Measurements from ENCODE around the gene GORASP2.

Gene GORASP2

DNA sequence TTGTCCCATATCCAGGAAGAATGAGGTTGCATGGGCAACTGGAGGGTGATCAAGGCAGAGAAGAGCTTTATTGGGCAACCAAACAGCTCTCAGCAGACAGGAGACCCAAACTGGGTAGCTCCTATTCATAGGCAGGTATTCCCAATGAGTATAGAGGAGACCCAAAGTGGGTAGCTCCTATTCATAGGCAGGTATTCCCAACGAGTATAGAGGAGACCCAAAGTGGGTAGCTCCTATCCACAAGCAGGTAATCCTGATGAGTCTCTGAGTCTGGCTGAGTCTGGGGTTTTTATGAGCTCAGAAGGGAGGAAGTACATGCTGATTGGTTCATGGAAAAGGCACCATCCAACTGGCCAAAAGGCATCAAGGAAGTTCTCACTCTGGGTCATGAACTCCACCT, 5.3 kb upstream of the GORASP2 start:
- DNase-seq (ENCODE audit: low spot score): no peak

- DNase-seq (ENCODE audit: low spot score): no peak
Measured at GRCh38 chr2:170924969-170925368, 4.1 kb upstream of the GORASP2 start.

- no peak for DNase-seq (ENCODE audit: low spot score)
Measured at GRCh38 chr2:170925923-170926322, 3.1 kb upstream of the GORASP2 start.

DNA sequence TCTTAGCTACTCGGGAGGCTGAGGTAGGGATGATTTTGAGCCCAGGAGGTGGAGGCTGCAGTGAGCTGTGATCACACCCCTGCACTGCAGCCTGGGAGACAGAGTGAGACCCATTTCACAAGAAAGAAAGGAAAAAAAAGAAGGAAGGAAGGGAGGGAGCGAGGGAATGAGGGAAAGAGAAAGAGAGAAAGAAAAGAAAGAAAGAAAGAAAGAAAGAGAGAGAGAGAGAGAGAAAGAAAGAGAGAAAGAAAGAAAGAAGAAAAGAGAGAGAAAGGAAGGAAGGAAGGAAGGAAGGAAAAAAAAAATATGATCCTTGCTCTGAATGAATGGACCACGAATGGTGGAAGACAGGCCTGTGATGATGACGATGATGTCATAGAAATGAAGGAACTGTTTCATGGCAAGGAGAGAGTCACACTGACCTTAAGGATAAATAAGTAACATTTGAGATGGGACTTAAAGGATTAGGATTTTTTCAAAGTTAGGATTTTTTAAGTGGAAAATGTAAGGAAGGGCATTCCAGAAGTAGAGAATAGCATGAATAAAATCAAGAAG, 2.2 kb upstream of the GORASP2 start:
- DNase-seq (ENCODE audit: low spot score): no peak

DNA sequence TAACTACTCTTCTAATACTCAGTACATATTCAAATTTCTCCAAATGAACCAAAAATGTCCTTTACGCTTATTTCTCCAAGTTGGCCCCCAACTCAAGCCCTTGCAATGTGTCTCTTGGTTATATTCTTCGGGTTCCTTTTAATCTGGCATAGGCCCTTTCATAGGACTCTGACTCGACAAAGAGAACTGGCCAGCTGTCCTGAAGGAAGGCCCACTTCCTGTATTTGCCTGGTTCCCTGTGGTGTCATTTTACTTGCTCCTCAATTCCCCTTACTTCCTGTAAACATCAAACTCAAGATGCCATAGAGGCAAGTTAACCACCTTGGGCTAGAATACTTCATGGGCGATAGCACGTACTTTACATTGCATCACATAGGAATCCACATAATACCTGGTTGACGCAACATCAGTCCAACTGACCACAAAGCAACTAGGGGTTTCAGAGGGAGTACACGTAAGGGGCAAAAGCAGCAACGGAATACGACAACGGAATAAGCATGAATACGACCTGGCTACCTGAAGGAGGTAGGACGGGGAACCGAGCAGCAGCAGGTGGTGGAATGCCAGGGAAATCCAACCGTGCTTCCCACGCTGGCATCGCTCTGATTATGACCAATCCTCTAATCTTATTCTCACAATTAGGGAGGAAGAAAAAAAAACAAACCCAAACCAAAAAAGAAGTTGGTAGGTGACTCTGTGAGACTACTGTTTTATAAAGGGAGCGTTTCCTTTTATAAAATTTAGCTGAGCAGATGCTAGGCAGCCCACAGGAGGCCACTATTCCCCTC, 823 bp upstream of the GORASP2 start:
- peak; percentile 50 for DNase-seq (ENCODE audit: low spot score)

DNA sequence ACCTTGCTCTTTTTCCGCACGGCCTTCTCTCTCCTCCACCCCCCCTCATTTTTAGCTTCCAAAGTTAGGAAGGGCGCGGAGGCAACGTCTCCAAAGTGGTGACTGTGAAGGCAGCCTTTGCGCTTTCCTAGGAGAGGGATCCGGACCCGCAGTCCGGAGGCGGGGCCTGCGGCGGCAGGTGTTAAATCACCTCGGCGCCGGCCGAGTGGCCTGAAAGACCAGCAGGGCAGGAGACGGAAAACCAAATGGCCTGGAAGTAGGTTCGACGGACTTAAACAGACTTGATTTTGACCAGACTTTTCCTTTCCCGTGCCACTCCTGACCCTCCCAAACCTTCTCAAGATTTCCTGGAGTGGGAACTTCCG, 615 bp downstream of the GORASP2 start:
- DNase-seq (ENCODE audit: low spot score): peak; percentile 70

- no peak for DNase-seq (ENCODE audit: low spot score)
Measured at GRCh38 chr2:170930131-170930990, 1.3 kb downstream of the GORASP2 start.

DNA sequence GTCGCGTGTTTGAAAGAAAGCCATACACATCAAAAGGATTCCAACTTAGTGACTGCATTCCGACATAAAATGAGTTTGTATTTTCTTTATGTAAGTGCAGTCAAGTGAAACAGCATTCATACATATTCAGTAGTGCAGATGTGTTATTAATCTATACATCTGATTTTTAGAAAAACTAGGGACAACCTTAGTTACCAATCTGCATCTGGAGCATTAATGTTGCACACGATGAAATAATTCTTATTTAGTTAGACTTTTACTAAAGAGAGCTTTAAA, 1.9 kb downstream of the GORASP2 start:
- no peak for DNase-seq (ENCODE audit: low spot score)

GRCh38 chr2:170932166-170932565, 3.1 kb downstream of the GORASP2 start:
- DNase-seq (ENCODE audit: low spot score): no peak

GRCh38 chr2:170932948-170933347, 3.9 kb downstream of the GORASP2 start:
- no peak for DNase-seq (ENCODE audit: low spot score)

- no peak for DNase-seq (ENCODE audit: low spot score)
Measured at GRCh38 chr2:170937709-170938379, 8.8 kb downstream of the GORASP2 start.

DNA sequence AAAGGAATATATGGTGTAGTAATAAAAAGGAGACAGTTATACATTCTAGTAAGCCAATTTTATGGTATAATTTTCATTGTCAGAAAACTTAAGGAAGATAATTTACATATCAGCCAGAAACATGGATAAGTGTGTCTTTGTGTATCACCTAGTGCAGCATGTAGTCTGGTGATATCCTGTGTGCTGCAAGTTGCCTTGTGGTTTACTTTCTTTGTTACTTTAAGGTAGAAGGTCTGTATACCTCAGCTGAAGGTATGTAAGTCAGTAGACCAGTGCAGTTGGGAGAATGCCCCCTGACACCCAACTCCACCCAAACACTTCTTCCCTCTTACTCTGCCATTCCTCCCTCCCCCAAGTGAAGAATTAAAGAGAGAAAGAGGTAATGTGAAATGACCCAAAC, 11.0 kb downstream of the GORASP2 start:
- no peak for DNase-seq (ENCODE audit: low spot score)

DNA sequence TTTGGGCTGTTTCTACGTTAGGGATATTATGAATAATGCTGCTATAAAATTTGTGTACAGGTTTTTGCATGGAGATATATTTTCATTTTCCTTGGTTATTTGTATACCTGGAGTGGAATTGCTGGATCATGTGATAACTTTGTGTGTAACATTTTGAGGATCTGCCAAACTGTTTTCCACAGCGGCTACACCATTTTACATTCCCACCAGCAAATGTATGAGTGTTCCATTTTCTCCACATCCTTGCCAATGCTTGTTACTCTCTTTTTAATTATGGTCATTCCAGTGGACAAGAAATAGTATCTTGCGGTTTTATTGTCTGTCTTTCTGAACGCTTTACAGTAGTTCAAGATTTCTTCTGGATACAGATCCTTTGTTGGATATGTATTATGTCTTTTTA, 13.6 kb downstream of the GORASP2 start:
- no peak for DNase-seq (ENCODE audit: low spot score)

DNA sequence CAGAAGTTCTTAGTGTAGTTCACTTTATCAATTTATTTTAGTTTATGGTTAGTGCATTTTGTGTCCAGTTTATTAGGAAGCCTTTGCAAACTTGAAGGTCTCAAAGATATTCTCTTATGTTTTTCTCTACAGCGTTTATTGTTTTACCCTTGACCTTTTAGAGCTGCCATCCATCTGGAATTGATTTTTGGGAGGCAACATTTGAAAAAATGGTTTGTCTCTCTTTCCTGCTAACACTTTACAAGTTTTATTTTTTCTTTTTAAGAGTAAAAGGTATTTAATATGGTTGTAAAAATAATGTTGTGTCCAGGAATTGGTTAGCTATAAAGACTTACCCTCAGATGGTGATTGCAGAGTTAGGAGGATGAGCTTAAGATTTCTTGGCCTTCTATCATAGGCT, 14.0 kb downstream of the GORASP2 start:
- DNase-seq (ENCODE audit: low spot score): no peak

- DNase-seq (ENCODE audit: low spot score): no peak
Measured at GRCh38 chr2:170943596-170943995, 14.5 kb downstream of the GORASP2 start.

DNA sequence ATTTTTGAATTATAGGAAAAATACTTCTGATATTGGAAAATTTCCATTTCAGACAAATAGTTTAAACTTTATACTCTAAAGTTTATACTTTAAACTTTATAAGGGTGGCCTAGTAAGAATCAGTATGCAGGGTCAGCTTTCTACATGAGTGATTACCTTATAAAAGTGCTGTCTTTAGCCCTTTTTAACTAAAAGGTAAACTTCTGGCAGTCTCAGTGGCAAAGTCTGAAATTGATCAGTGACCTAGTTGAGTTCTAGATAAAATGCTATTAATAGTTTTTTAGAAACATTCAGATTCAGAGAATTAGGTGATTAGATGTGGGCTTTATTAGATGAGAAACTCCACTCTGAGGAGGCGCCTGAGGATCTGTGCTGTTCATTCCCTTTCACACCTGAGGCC, 15.5 kb downstream of the GORASP2 start:
- DNase-seq (ENCODE audit: low spot score): no peak

DNA sequence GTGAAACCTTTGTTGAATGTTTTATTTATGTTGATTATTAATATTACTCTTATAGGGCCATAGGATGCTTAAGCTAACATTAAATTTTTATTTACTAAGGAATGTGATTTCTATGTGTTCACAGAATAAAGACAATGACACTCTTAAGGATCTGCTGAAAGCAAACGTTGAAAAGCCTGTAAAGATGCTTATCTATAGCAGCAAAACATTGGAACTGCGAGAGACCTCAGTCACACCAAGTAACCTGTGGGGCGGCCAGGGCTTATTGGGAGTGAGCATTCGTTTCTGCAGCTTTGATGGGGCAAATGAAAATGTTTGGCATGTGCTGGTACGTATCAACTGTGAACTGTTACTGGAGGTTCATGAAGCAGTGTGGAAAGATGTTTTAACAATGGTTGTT, 20.4 kb downstream of the GORASP2 start:
- no peak for DNase-seq (ENCODE audit: low spot score)

DNA sequence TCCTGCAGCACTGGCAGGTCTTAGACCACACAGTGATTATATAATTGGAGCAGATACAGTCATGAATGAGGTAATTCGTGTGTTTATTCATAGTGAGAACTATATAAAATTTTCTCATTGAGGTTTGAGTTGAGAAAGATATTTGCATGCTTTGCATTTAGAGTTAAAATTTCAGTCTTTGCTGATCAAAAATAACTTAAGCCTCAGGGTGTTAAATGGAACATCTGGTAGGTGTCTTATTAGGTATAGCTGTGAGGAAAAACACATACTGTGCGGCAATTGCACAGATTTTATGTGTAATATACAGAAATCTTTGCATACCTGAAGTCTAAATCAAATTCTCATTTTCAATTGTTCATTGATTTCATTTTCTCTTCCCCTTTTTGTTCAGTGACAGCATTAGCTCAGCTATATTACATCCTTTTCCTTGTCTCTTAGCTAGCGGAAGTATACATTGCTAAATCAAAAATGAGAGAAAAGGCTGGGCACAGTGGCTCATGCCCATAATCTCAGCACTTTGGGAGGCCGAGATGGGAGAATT, 21.2 kb downstream of the GORASP2 start:
- no peak for DNase-seq (ENCODE audit: low spot score)

DNA sequence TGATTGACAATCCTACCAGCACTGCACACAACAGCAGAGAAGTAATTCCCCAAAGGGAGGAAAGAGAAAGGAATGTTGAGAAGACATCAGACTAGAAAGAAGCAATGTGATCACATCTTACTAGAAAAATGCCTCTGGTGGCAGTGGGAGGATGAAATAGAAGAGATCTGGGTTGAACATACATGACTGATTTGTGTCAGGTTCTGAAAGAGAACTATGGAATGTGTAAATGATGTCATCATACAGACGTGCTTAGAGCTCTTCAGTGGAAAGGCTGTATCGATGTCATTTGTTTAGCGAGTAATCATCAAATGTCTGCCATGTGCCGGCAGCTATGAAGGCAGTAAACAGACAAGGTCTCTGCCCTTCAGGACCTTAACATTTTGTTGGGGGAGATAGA, 24.9 kb downstream of the GORASP2 start:
- no peak for DNase-seq (ENCODE audit: low spot score)

DNA sequence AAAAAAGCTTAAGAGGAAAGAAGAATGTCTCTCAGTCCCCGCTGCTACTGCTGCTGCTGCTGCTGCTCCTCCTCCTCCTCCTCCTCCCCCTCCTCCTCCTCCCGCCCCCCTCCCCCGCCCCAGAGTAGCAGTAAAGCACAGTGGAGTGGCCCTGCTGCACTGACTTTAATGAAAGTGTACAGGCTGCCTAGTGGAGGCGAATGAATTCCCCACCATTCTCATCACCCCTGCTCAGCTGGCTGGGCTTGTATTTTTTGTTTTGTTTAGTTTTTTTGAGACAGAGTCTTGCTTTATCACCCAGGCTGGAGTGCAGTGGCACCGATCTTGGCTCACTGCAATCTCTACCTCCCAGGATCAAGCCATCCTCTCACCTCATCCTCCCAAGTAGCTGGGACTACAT, 34.3 kb downstream of the GORASP2 start:
- DNase-seq (ENCODE audit: low spot score): no peak

DNA sequence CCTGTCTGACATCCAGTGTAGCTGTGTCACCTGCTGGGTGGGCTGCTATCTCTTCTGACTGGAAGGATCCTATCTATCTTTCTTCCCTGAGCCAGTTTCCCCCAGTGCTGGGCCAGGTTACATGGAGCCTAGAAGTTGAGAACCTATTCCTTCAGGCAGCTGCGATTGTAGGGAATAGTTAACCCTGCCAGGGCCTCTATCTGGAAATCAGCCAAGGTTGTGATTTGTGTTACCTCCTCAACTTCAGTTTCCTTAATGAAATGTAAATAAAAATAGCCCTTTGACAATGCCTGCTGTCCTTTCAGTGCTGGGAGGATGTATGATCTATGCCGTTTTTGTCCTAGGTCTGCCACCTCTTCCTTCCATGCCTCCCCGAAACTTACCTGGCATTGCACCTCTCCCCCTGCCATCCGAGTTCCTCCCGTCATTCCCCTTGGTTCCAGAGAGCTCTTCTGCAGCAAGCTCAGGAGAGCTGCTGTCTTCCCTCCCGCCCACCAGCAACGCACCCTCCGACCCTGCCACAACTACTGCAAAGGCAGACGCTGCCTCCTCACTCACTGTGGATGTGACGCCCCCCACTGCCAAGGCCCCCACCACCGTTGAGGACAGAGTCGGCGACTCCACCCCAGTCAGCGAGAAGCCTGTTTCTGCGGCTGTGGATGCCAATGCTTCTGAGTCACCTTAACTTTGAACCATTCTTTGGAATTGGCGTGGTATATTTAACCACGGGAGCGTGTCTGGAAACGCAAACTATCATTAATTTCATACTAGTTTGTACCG, 36.6 kb downstream of the GORASP2 start:
- DNase-seq (ENCODE audit: low spot score): no peak

All from ecto neural progenitor cell (in vitro differentiated cells).